GM12801 (cell line): Measurements from ENCODE around the gene JAKMIP2.

Source experiments
- CTCF ChIP-seq: IDR thresholded peaks from one replicate; pipeline ENCODE4 v1.5.1; 2011; ENCODE audit warnings: control low read depth; ENCODE audit not compliant: insufficient read length; ENCODE audit errors: extremely low read depth

The JAKMIP2 gene

DNA sequence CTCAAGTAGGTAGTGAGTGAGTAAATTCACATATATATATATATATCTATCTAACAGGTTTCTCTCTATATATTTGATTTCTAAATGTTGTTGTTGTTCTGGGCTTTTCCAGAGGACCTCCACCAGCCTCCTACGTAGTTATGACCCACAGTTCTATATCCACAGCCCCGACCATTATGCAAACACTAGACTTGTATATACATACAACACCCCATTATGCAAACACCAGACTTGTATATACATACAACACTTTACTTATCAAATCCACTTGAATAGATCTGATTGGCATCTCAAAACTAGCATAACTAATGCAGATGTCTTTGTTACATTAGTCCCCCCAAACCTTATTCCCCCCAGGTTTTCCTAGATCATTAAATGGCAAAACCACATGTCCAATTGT lies 108.7 kb downstream of the JAKMIP2 start:
- no peak for TF ChIP-seq CTCF

DNA sequence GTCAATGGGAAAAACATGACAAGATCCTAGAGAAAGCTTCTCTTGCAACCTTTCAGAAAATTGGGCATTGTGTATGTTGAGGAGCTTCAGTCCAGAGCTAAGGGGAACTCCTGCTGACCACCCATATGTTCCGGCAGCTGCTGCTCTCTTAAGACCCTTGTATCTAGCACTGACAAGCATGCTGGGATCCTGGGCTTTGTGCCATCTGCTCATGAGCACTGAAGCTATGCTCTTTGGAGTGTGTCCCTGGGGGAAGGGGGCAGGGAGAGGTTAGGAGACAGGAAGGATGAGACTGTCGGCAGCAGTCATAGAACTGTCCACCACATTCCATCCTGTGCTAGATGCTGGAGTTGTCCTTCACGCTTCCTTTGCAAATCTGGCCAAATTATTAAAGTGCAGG lies 109.3 kb downstream of the JAKMIP2 start:
- TF ChIP-seq CTCF: no peak

DNA sequence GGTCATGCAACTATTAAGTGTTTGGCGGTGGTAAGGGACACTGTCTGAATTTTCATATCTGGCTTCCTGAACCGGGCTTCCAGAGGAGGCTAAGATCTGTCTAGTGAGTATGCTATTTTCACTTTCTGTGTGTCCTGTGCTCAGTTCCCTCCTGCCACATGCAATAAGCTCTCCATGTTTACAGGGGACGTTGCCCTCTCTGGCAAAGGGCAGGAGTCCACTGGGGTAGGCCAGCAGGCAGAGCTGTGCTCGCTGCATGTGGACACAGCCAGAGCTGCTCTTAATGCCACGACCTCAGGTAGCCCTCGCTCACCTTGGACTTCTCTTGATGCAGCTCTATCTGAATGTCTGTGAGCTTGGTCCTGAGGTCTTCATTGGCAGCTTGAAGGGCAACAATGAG lies 111.2 kb downstream of the JAKMIP2 start:
- no peak for TF ChIP-seq CTCF

- no peak for TF ChIP-seq CTCF
These were observed 111.7 kb downstream of the JAKMIP2 start for GRCh38 chr5:147670815-147671214.

DNA sequence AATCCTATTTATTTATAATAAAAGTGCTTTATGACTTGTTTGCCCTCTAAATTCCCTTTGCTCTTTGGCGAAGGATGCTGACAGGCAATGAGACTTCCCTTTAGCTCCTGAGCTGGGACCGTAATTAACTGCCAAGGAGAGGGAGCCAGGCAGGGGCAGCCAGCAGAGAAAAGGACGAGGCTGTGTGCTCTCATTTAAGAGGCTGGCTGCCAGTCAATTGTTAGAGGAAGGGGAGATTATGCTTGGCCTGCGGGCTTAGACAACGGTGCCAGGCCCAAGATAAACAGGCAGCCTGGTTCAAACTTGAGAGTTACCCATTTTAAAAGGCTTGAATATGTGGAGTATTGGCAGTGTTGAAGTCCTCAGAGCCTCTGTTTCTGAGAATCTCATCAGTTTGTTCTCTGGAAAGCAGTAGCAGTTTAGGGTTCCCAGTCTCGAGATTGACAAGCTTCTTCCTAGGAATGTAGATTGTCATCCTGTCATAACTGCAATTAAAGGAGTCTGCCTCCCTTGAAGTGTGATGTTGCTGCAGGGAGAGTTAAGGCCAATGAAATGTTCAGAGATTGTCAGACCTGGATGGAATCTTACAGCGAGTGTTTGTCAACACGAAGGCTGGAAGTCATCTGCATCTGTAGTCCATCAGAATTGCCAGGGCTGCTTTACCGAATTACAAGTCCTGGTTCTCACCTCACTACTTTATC lies 113.2 kb downstream of the JAKMIP2 start:
- TF ChIP-seq CTCF: no peak

- no peak for TF ChIP-seq CTCF
These were observed 114.1 kb downstream of the JAKMIP2 start for GRCh38 chr5:147668385-147668784.

DNA sequence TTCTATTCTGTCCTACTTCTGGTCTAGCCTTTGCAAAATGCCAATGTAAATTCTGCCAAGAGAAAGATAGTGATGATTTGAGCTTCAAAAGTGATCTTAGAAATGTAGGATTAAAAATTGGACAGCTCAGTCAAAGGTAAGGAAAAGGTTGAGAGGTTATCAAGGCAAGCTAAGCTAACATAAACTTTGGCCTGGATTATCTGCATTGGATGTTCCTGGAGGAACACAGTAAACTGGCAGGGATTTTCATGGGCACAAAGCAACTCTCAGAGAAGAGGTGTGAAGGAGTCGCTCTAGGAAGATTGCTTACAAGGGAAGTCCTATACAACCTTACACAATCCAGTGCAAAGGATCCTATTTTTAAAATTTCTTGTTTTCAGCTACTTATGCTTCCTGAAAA lies 115.2 kb downstream of the JAKMIP2 start:
- no peak for TF ChIP-seq CTCF
